ENCODE measurements around the gene DGKQ. TPM values are rescaled to one million over a fixed set of nuclear protein-coding genes. Genes with fewer than 3 reads are reported as not detected.
"Not testable (repeated sequence)": the region's sequence is repeated elsewhere in the genome, so short reads cannot be mapped to it uniquely, and the experiment has no call there.

Gene DGKQ
- polyA plus RNA-seq, 5 donors, result 4.1 to 10.3 (median 5.2) TPM

GRCh38 chr4:951186-951585 is 22.2 kb downstream of the DGKQ start:
- DNase-seq, result no peak

DNA sequence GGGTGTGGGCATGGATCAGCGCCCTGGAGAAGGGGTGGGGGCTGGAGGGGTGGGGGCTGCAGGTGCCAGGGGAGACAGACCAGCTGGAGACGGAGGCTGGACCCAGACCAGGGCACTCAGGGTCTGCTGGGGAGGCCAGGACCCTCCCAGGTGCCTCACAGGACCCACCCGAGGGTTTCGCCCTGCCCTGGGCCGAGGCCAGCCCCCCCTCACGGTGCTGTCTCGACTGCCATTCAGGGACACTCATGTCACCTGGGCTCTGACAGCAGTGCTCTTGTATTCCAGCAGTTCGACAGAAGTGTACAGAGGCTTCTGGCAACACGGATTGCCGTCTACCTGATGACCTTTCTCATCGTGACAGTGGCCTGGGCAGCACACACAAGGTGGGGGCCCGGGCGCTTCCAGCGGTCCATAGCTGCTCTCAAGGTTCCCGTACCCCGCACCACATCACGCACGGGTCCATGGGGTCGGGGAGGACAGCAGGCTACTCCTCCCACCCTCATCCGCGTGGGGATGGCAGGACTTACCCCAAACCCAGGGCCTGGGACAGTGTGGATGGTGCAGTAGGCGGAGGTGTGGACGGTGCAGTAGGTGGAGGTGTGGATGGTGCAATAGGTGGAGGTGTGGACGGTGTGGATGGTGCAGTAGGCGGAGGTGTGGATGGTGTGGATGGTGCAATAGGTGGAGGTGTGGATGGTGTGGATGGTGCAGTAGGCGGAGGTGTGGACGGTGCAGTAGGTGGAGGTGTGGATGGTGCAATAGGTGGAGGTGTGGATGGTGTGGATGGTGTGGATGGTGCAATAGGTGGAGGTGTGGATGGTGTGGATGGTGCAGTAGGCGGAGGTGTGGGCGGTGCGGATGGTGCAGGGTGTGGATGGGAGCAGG is 23.0 kb downstream of the DGKQ start:
- no peak for DNase-seq

GRCh38 chr4:949656-950055 is 23.7 kb downstream of the DGKQ start:
- DNase-seq, result no peak

GRCh38 chr4:948936-949300 is 24.5 kb downstream of the DGKQ start:
- DNase-seq, result no peak

DNA sequence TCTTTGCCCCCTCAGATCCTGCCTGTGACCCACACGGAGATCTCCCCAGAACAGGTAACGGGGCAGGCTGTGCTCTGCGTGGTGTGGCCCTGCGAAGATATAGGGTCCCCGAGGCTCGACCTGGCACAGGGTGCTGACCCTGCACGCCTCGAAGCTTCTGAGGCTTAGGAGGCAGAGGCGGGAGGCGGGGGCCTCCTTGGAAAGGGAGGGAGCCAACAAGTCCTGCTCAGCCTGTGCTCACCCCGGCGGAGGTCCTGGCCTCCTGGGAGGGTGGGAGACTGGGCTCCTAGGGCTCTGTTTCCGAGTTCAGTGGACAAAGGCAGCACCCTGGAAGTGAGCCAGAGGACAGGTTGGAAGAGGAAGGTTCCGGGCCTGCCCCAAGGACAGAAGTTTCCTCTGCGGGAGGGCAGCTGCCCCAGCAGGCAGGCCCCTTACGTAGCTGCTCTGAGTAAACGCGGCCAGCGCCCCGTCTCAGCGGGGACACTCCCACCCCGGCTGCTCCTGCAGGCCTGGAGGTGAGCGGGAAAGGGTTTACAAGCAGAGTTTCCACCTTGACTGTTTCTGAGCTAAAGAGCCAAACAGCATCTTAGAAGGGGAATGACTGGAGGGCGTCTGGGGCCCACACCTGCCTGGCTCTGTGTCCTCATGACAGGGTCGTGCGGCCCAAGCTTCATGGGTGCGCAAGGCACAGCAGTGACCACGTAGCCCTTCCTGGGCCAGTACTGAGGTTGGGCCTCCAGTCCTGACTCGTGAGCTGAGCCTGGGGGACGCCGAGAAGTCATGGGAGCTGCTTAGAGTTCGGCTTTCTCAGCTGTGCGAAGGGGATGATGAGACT is 25.1 kb downstream of the DGKQ start:
- DNase-seq, result no peak

GRCh38 chr4:947491-947971 is 25.8 kb downstream of the DGKQ start:
- no peak for DNase-seq

DNA sequence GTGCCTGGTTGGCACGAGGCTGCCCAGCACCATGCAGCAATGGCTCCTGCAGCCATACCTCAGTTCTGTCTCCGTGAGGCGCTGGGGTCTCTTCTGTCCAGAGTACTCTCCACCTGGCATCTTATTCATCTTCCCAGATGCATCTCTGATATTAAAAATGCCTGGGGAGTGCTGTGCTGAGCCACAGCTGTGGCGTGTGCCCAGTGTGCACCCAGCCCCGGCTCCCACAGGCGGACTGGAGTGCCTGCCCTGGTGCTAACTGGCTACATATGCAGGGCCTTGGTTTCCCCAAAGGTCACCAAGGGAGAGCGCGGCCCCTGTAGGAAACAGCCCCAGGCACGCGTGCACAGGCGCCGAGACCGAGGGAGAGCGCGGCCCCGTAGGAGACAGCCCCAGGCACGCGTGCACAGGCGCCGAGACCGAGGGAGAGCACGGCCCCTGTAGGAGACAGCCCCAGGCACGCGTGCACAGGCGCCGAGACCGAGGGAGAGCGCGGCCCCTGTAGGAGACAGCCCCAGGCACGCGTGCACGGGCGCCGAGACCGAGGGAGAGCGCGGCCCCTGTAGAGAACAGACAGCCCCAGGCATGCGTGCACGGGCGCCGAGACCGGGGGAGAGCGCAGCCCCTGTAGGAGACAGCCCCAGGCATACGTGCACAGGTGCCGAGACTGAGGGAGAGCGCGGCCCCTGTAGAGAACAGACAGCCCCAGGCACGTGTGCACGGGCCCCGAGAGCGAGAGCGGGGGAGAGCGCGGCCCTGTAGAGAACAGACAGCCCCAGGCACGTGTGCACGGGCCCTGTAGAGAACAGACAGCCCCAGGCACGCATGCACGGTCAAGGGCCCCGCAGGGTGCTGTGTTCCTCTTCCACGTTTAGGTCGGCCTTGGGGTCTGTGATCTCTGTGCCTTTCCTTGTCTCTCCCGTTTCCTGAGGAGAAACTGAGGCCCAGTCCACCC is 26.6 kb downstream of the DGKQ start:
- DNase-seq, result no peak

DNA sequence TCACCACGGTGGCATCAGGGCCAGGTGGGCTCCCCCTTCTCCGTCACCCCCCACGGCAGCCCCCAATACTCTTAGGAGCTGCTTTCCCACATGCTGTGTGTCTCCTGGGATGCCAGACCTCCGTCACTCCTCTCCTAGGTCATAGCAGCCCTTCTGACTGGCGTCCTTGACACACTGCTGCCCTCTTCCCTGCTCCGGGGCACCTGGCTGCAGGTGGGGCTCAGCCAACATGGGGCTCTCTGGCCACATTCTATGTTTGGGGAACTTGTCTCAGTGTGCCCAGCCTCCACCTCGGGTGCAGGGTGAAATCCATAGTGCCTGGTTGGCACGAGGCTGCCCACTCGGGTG is 27.3 kb downstream of the DGKQ start:
- DNase-seq, result no peak

DNA sequence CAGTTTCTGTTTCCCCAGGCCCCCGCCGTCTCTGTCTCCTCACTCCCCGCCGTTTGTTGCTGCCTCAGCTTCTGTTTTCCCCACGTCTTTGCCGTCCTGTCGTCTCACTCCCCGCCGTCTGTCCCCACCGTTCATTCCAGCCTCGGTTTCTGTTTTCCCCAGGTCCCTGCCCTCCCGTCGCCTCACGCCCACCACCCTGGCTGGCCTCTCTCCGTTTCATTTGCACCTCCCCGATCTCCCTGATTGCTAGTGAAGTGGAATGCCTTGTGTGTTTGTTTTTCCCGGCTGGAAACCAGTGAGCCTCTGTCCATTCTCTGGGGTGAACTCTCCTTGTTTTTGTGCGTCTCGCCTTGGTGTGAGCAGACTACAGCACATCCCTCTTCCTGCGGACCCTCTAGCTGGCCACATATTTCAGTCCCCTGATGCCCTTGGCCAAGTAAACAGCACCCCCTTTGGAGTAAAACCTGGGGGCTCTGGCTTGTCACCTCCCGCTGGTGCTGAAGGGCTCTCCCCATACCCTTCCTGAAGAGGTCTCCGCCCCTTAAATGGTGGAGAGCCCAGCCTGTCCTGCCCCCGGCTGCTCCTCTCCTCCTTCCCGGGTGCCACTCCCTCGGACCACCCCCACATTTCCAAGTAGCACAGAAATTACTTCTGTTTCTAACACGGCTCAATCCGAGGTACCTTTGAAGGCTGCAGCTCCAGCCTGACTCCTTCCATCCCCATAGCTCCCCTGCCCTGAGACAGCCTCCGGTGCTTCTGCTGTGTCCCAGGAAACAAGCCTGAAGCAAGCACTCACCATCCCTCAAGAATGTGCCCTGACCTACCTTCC is 27.9 kb downstream of the DGKQ start:
- no peak for DNase-seq

- not testable (repeated sequence) for DNase-seq
These were observed 33.9 kb downstream of the DGKQ start for GRCh38 chr4:939508-939907.

- no peak for DNase-seq
These were observed 40.7 kb downstream of the DGKQ start for GRCh38 chr4:932713-933070.

DNA sequence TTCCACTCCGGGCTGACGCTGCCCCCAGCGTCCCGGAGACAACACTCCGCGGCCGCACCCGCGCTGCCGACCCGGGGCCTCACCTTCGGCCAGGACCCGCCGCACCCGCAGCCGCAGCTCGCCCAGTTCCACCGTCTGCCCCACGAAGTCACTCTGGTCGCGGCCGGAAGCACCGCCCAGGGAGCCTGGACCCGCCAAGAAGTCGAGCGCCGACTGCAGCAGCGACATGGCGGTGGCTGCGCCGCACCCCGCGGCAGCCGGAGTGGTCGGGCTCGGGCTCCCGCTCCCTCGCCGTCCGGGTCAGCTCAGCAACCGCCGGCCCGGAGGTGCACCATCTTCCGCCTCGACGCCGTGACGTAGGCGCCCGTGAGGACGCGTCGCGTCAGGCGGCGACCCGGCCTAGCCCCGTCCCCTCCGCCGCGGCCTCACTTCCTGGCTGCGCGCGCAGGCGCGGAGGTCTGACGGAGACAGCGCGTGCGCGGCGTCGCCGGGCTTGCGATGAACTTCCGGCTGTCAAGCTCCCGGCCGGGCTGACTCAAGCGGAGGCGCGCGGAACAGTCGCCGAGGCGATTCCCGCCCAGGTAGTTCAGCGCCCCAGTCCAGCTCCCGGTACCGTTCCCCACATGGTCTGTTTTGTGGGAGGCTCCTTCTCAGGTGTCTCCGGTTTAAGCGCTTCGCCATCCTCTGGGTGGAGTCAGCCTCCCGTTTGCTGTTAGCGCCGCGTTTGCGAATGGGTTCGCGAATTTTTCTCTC is 41.2 kb downstream of the DGKQ start, which contains the start of the genes GAK and TMEM175:
Gene GAK (minus strand): TSS at position 357 of the 753 bp plus-strand sequence. CDS start 129 bp downstream, at position 228.
Gene TMEM175 (plus strand): TSS at position 501 of the 753 bp plus-strand sequence. CDS start 15,280 bp downstream, outside the sequence.
- peak; percentile 96 to 97 for DNase-seq

GRCh38 chr4:931194-931959 is 42.0 kb downstream of the DGKQ start:
- no peak for DNase-seq

GRCh38 chr4:930827-931193 is 42.6 kb downstream of the DGKQ start:
- DNase-seq, result no peak

DNA sequence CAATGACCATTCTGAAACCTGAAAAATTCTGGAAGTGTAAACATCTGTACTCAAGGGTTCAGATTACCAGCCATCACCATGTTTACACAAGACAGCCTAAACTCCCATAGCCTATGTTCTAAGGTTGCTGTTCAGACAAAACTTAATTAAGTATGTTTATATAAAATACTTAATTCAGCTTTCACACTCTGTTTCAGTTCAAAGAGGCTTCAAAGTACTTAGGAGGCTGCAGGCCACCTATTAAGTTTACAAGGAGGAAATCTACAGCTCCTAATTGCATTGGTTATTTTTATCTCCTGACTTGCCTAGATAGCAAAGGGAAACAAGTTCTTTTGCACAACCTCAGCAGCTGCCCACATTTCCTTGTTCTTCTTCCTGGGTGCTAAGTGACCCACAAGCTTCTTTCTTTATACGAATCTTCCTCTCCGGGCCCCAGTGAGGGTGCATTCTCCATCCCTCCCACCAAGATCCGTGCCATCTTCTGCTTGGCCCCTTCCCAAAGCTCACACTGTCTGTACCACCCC is 43.3 kb downstream of the DGKQ start:
- no peak for DNase-seq

GRCh38 chr4:929096-929765 is 44.1 kb downstream of the DGKQ start:
- DNase-seq, result no peak

DNA sequence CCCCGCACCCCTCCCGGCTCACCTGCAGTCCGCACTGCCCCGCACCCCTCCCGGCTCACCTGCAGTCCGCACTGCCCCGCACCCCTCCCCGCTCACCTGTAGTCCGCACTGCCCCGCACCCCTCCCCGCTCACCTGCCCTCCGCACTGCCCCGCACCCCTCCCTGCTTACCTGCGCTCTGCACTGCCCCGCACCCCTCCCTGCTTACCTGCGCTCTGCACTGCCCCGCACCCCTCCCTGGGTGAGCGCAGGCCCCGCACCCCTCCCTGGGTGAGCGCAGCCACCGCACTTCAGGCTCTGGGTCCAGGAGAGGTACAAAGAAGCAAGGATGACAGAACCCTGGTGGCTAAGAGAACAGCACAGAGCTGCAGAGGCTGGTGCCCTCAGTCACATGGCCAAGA is 45.8 kb downstream of the DGKQ start:
- DNase-seq, result not testable (repeated sequence)

GRCh38 chr4:926538-926937 is 46.8 kb downstream of the DGKQ start:
- DNase-seq, result no peak
